SU-DHL-6 (cell line): Measurements from ENCODE around the gene MSH3.

Experiments used
- H2AFZ ChIP-seq: fragments of 200-600 bp; sonication (generic); 2 replicates; pipeline ENCODE4 v1.6.1; 2014; ENCODE audit warnings: low read depth, mild to moderate bottlenecking, moderate library complexity, mixed read lengths, antibody characterized with exemption, low read length; ENCODE audit not compliant: severe bottlenecking
- H3F3A ChIP-seq: fragments of 200-600 bp; shearing (Covaris generic); 2 replicates; pipeline ENCODE4 v1.6.0; 2016; ENCODE audit warnings: antibody characterized with exemption, mild to moderate bottlenecking; ENCODE audit not compliant: insufficient read depth
- H3K27ac ChIP-seq: fragments of 200-600 bp; sonication (generic); 2 replicates; pipeline ENCODE4 v1.5.1; 2016; ENCODE audit warnings: low read depth, mild to moderate bottlenecking, low read length, moderate library complexity, mixed read lengths
- H3K27me3 ChIP-seq: fragments of 200-600 bp; sonication (generic), shearing (Covaris generic); 2 replicates; pipeline ENCODE4 v1.6.0; 2014; ENCODE audit warnings: mild to moderate bottlenecking, low read length
- H3K36me3 ChIP-seq: fragments of 200-600 bp; sonication (generic); 2 replicates; pipeline ENCODE4 v1.6.1; 2014; ENCODE audit warnings: mild to moderate bottlenecking, low read length, mixed read lengths
- H3K4me2 ChIP-seq: fragments of 300-600, 200-600 bp; shearing (Covaris generic), sonication (generic); 2 replicates; pipeline ENCODE4 v1.6.0; 2014; ENCODE audit warnings: low read length, low read depth, mild to moderate bottlenecking; ENCODE audit not compliant: poor library complexity, severe bottlenecking
- H3K4me3 ChIP-seq: fragments of 200-600 bp; sonication (generic); 2 replicates; pipeline ENCODE4 v1.5.1; 2014; ENCODE audit warnings: antibody characterized with exemption, low read length, mild to moderate bottlenecking, mixed read lengths; ENCODE audit not compliant: insufficient read depth, poor library complexity, severe bottlenecking
- H3K79me2 ChIP-seq: fragments of 200-600 bp; sonication (generic); 2 replicates; pipeline ENCODE4 v1.6.1; 2014; ENCODE audit warnings: mild to moderate bottlenecking, low read length, moderate library complexity; ENCODE audit not compliant: insufficient read depth
- H3K9ac ChIP-seq: fragments of 200-600 bp; sonication (generic); 2 replicates; pipeline ENCODE4 v1.7.0; 2014; ENCODE audit warnings: mild to moderate bottlenecking, low read length
- H3K9me2 ChIP-seq: fragments of 200-600 bp; sonication (generic); replicated peaks from 2 replicates; pipeline ENCODE4 v1.6.1; 2014; ENCODE audit warnings: low read length; ENCODE audit not compliant: insufficient read depth
- H3K9me3 ChIP-seq: fragments of 200-600 bp; sonication (generic); 2 replicates; pipeline ENCODE4 v1.6.1; 2014; ENCODE audit warnings: low read length, mixed read lengths; ENCODE audit not compliant: insufficient read depth
- H4K20me1 ChIP-seq: fragments of 200-600 bp; sonication (generic); 2 replicates; pipeline ENCODE4 v1.6.1; 2014; ENCODE audit warnings: low read depth, mild to moderate bottlenecking, antibody characterized with exemption, low read length, moderate library complexity, mixed read lengths
- EZH2phosphoT487 ChIP-seq: fragments of 200-600 bp; sonication (generic), shearing (Covaris generic); conservative IDR thresholded peaks from 2 replicates; pipeline ENCODE4 v1.6.1; 2018; ENCODE audit warnings: mild to moderate bottlenecking, antibody characterized with exemption, low read length, moderate library complexity, mixed read lengths
- TF ChIP-seq, protein P1 (sequence below): fragments of 200-600 bp; sonication (generic); IDR thresholded peaks from one replicate; pipeline ENCODE4 v1.5.1; 2017; ENCODE audit warnings: antibody characterized with exemption, mild to moderate bottlenecking, low read length, moderate library complexity; ENCODE audit not compliant: insufficient read depth, poor library complexity, severe bottlenecking

The MSH3 gene

DNA sequence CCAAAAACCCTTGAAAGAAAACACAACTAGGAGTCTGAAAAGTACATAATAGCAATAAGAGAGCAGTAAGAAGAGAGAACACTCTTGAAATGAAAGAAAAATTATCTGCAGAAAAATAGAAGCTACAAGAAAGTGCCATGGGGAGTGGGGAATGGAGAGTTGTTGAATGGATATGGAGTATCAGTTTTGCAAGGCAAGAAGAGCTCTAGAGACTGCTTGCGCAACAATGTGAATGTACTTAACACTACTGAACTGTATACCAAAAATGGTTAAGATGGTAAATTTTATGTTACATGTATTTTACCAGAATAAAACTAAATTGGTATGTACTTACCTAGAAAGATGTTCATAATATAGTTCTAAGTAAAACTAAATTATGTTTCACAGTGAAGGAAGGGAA, 251.0 kb downstream of the MSH3 start:
- Histone ChIP-seq H3K36me3 (no peaks in the 10 kb centered on the region), H3K79me2 (no peaks in the 10 kb centered on the region), H3K4me3 (no peak overlapping the region), H3K27me3 (no peaks in the 10 kb centered on the region), H3K27ac (no peak overlapping the region), H3K9ac (no peak overlapping the region), H3K9me2 (no peaks in the 10 kb centered on the region), H3K4me2 (no peak overlapping the region), H3K9me3 (0 out of 2 replicates have a peak, but pooled peaks cover 6% of the 10 kb centered on the region), H2AFZ (no peak overlapping the region), H3F3A (no peaks in the 10 kb centered on the region), H4K20me1 (no peaks in the 10 kb centered on the region)
- TF ChIP-seq EZH2phosphoT487 = no peak
- TF ChIP-seq, protein P1, sequence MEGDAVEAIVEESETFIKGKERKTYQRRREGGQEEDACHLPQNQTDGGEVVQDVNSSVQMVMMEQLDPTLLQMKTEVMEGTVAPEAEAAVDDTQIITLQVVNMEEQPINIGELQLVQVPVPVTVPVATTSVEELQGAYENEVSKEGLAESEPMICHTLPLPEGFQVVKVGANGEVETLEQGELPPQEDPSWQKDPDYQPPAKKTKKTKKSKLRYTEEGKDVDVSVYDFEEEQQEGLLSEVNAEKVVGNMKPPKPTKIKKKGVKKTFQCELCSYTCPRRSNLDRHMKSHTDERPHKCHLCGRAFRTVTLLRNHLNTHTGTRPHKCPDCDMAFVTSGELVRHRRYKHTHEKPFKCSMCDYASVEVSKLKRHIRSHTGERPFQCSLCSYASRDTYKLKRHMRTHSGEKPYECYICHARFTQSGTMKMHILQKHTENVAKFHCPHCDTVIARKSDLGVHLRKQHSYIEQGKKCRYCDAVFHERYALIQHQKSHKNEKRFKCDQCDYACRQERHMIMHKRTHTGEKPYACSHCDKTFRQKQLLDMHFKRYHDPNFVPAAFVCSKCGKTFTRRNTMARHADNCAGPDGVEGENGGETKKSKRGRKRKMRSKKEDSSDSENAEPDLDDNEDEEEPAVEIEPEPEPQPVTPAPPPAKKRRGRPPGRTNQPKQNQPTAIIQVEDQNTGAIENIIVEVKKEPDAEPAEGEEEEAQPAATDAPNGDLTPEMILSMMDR = no peak

DNA sequence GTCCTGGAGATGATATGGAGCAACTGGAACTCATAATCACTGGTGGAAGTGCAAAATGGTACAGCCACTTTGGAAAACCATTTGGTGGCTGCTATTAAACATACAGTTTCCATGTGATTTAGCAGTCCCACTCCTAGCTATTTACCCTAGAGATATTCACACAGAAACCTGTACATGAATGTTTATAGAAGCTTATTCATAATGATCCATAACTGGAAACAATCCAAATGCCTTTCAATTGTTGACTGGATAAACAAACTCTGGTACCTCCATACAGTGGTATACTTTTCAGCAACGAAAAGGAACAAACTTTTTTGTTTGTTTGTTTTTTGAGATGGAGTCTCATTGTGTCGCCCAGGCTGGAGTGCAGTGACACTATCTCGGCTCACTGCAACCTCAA, 258.0 kb downstream of the MSH3 start:
- H3F3A ChIP-seq = no peaks in the 10 kb centered on the region
- TF ChIP-seq EZH2phosphoT487 = no peak
- TF ChIP-seq, protein P1 = no peak

DNA sequence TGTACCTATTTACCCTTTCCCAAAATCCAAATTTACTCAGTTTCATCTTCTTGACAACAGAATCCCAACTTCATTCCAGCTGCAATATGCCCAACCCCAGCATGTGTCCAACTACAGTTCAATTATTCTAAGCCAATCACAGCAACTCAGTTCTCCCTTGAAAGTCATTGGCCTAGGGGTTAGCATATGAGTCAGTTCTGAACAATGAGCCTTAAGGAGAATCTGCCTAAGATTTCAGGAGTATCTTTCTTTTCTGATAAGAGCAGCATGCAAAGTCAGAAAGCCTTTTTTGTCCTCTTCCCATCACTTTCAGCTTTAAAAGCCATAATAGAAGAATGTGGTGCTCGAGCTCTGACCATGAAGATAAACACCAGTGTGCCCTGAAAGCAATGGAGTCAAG, 261.3 kb downstream of the MSH3 start:
- Histone ChIP-seq H3K27me3 (no peaks in the 10 kb centered on the region), H3K36me3 (no peaks in the 10 kb centered on the region), H3K9me2 (no peaks in the 10 kb centered on the region), H2AFZ (no peak overlapping the region), H3F3A (no peaks in the 10 kb centered on the region), H4K20me1 (no peaks in the 10 kb centered on the region), H3K4me2 (no peak overlapping the region), H3K4me3 (no peak overlapping the region), H3K27ac (no peak overlapping the region), H3K79me2 (no peaks in the 10 kb centered on the region), H3K9ac (no peak overlapping the region), H3K9me3 (no peaks in the 10 kb centered on the region)
- TF ChIP-seq EZH2phosphoT487 = no peak
- TF ChIP-seq, protein P1 = no peak

More for the DNA sequence above, 258.0 kb downstream of the MSH3 start:
- Histone ChIP-seq H3K9me2 (no peaks in the 10 kb centered on the region), H3K27me3 (no peaks in the 10 kb centered on the region), H3K4me2 (no peak overlapping the region), H3K27ac (no peak overlapping the region), H2AFZ (no peak overlapping the region), H3K79me2 (no peaks in the 10 kb centered on the region), H3K9ac (no peak overlapping the region), H3K9me3 (no peaks in the 10 kb centered on the region), H4K20me1 (no peaks in the 10 kb centered on the region), H3K4me3 (no peak overlapping the region), H3K36me3 (no peaks in the 10 kb centered on the region)
